Stimulated activated effector memory CD8-positive, alpha-beta T cell treated with anti-CD3 and anti-CD28 coated beads, Interleukin-12 subunit alpha, Interleukin-12 subunit beta, amount 100 ng/mL, for 72 hours (primary cell): ENCODE results near the gene MEG3.

Experiments used
- ATAC-seq: fragments of 150-1000 bp; cut with Tn5 transposase; 2 replicates; pipeline ENCODE4 v1.10.0; 2021
- DNase-seq, 2 donors: peaks; one replicate each; pipeline ENCODE4 v3.0.0; 2021 to 2022; ENCODE audit warnings: low spot score in 2 of 2
- H3K27ac Mint-ChIP-seq: one replicate; pipeline ENCODE4 v1.8.0; 2022; ENCODE audit warnings: mild to moderate bottlenecking, mixed read lengths
- H3K36me3 Mint-ChIP-seq: one replicate; pipeline ENCODE4 v1.8.0; 2022; ENCODE audit warnings: mild to moderate bottlenecking, mixed read lengths
- H3K4me1 Mint-ChIP-seq: one replicate; pipeline ENCODE4 v1.8.0; 2022; ENCODE audit warnings: mixed read lengths
- H3K4me3 Mint-ChIP-seq: one replicate; pipeline ENCODE4 v1.8.0; 2022; ENCODE audit warnings: mild to moderate bottlenecking, mixed read lengths
- H3K9me3 Mint-ChIP-seq: one replicate; pipeline ENCODE4 v1.8.0; 2022; ENCODE audit warnings: mixed read lengths

Gene MEG3

DNA sequence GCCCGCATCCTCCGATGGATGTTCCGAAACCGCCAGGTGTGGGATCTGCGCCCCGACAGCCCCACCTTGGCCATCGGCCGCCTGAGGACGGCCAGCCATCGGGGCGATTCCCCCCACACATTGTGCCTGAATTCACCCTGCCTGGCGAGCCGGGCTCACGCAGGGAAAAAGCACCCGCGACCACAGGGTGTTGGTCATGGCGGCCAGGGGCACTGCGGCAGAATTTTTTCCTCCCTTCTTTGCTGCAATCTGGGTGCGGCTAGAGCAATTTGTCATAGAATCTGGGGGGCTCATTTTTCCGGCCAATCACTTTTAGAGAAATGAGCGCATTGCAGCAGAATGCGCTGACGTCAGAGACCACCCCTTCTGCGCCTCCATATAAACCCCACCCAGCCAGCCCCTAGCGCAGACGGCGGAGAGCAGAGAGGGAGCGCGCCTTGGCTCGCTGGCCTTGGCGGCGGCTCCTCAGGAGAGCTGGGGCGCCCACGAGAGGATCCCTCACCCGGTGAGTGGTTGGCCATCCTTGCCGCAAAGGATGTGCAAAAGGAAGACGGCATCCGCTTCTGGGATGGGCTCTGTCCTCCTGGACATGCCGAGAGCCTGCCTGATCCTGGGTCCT is at the start of gene MEG3:
Gene MEG3 (plus strand): TSS at position 406 of the 619 bp plus-strand sequence.
- H3K4me1 Mint-ChIP-seq, result peaks cover 8% of the 10 kb centered on the region
- no peak within 1 kb of the TSS for H3K4me3 Mint-ChIP-seq
- H3K27ac Mint-ChIP-seq, result no peak within 1 kb of the TSS
- H3K36me3 Mint-ChIP-seq, result no peaks in the 10 kb centered on the region
- ATAC-seq (no peak), DNase-seq (no peak)
- peaks cover 3% of the 10 kb centered on the region for H3K9me3 Mint-ChIP-seq

DNA sequence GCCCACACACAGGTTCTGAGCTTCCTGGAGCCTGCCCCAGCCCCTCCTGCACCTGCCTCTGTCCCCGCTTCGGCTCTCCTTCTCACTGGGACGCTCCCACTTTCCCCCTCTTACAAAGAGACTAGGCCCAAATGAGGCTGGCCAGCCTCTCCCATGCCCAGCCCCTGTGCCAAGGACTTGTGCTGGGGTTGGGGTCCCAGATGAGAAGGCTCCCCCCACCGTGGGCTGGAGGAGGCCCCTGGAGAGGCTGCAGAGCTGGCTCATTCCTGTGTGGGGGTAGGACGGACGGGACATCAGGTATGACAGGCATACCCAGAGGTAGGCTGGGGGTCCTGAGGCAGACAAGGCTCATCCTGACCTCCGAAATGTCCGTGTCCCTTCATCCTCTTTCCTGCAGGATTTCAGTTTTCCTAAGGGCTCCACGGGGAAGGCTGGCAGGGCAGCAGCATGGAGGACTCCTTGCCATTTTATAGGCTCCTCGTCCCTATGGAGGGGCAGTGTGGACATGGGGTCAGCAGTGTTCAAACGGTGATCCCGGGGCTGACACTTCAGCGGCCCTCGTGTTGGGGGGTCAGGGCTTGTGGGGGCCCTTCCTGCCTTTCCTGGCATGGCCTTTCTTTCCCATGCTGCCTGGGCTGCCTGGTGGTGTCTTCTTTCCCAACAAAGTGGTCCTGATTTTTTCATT is 49.1 kb upstream of the MEG3 start:
- no peak for DNase-seq
- H3K36me3 Mint-ChIP-seq, result no peaks in the 10 kb centered on the region
- H3K4me3 Mint-ChIP-seq, result no peak overlapping the region
- H3K27ac Mint-ChIP-seq, result no peak overlapping the region
- no peak for ATAC-seq
- H3K4me1 Mint-ChIP-seq, result no peaks in the 10 kb centered on the region
- H3K9me3 Mint-ChIP-seq, result no peaks in the 10 kb centered on the region

DNA sequence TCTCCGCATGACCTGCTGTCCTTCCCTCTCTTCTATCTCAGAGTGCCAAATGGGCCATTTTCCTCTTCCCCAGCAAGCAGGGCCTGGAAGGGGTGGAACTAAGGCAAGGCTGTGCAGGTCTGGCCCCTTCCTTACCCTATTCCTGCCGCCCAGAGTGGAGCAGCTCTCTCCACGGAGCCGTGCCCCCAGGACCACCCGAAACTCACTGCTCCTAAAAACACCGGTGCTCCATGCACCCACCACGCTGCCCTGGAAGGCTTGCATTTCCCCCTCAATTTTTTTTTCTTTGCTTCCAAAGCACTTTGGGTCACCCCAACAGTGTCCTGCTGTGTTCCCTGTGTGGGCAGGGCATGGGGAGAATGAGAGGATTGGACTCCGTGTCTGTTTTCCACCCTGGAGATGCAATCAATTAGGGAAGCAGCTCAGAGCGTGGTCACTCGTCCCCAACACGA is 48.5 kb upstream of the MEG3 start:
- Mint-ChIP-seq H3K9me3 (no peaks in the 10 kb centered on the region), H3K27ac (no peak overlapping the region), H3K36me3 (no peaks in the 10 kb centered on the region), H3K4me3 (no peak overlapping the region), H3K4me1 (no peaks in the 10 kb centered on the region)
- ATAC-seq, result no peak
- DNase-seq, result no peak

DNA sequence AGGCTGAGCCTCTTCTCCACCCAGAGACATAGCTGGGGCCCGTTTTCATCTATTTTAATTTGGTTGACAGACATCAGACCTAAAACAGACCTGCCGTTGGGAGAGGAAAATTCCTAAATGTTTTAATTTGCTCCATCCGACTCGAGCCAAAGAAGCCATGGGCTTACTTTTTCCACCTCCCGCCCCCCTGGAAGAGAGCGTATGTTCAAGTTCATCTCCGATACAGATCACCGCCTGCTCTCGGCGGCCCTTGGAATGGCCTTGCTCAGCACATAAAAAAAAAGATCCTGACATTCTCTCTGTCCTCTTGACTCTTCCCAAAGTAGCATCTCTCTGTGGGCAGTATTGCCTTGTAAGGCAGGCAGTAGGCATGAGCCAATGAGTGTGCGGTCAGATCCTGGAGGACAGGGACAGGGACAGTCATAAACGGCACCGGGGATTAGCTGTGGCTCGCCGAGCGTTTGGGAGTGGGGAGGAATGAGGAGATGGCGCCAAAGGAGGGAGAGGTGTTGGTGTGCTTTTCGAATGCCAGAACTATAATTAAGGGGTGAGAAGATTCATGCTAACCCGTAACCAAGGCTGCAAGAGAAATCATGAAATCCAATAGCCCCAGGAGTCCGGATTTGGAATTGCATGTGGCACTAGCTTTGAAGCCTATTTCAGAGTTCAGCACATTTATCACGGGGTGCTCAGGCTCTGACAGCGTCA is 47.9 kb upstream of the MEG3 start:
- Mint-ChIP-seq H3K4me1 (no peaks in the 10 kb centered on the region), H3K9me3 (no peaks in the 10 kb centered on the region), H3K27ac (no peak overlapping the region), H3K4me3 (no peak overlapping the region), H3K36me3 (no peaks in the 10 kb centered on the region)
- no peak for DNase-seq
- no peak for ATAC-seq

DNA sequence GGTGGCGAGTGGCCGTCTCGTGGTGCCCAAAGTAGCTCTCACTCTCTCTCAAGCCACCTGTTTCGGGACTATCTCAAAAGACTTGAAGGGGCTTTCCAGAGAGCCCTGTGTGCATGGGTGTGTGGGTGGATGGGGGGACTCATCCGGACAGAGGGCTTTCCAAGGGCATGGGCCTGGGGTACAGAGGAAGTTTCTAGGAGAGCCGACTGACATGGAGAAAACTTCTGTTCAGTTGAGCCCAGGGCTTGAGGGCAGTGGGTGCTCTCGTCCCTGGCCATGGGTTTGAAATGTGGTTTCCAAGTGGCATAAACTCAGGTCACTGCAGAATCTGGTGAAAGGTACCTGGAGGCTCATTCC is 47.4 kb upstream of the MEG3 start:
- DNase-seq (no peak), ATAC-seq (no peak)
- H3K4me1 Mint-ChIP-seq, result no peaks in the 10 kb centered on the region
- no peak overlapping the region for H3K4me3 Mint-ChIP-seq
- H3K27ac Mint-ChIP-seq, result no peak overlapping the region
- H3K9me3 Mint-ChIP-seq, result no peaks in the 10 kb centered on the region
- no peaks in the 10 kb centered on the region for H3K36me3 Mint-ChIP-seq

DNA sequence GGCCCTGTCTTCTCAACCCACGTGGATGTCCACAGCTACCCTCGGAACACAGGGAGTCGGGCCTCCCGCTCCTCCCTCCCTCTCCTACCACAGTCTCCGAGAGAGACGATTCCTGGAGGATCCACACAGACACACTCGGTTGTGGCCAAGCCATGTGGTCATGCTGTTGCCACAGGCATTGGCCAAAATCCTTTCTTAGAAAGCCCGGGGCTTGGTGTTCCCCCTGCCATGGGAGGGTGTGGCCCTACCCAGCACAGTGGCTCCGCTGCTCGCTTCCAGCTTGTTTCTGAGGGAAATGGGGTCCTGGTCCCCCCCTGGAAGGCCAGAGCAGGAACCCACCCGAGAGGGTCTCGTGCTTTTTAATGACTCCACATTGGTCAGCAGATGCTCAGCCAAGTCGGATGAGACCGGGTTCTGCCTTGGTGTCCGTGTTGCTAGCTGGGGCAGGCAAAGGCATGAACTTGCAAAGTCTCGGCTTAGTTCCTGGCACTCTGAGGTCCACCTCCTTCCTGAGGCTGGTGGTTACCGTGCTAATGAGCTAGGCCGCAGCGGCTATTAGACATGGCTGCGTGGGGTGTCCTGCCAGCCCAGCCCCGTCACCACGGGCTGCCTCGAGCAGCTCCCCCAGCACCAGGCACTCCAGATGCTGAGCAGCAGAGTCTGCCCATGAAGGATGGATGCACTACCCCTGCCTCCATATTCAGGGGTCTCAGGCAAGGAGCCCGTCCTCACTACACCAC is 46.8 kb upstream of the MEG3 start:
- no peaks in the 10 kb centered on the region for H3K9me3 Mint-ChIP-seq
- H3K27ac Mint-ChIP-seq, result no peak overlapping the region
- no peak for ATAC-seq
- H3K4me3 Mint-ChIP-seq, result no peak overlapping the region
- no peaks in the 10 kb centered on the region for H3K36me3 Mint-ChIP-seq
- H3K4me1 Mint-ChIP-seq, result no peaks in the 10 kb centered on the region
- no peak for DNase-seq

DNA sequence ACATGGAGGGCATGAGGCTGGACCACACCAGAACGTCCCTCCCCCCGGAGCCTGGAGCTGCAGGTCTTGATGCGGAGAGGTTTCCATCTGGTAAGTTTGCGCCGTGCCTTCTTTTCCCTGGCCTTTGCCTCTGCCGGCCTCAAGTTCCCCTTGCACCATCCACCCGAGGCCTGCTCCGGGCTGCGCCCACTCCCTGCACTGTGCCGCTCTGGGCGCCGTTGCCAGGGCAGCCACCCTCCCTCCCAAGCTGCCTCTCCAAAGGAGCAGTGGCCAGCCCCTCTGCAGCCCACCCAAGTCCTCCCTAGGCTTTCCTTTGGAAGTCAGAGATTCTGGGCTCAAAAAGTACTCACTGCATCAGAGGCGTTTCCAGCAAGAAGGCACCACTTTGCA is 46.2 kb upstream of the MEG3 start:
- no peak for ATAC-seq
- no peak overlapping the region for H3K4me3 Mint-ChIP-seq
- no peak for DNase-seq
- H3K9me3 Mint-ChIP-seq, result no peaks in the 10 kb centered on the region
- H3K4me1 Mint-ChIP-seq, result no peaks in the 10 kb centered on the region
- H3K36me3 Mint-ChIP-seq, result no peaks in the 10 kb centered on the region
- H3K27ac Mint-ChIP-seq, result no peak overlapping the region

DNA sequence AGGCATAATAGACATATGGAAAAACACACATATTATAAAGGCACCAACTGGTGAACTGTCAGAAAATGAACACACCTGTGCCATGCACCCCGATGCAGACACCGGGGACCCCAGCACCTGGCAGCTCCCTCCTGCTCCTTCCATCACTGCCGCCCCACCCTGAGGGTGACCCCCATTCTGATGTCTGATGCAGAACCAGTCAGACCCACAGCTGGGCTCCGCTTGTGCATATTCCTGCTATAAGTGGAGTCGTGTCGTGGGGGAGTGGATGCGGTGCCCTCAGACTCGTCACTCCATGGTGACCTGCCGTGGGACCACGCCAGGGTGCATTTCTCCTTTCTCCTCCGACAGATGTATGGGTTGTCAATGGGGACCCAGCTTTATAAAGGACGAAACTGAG is 45.7 kb upstream of the MEG3 start:
- Mint-ChIP-seq H3K27ac (no peak overlapping the region), H3K9me3 (no peaks in the 10 kb centered on the region)
- DNase-seq, result no peak

DNA sequence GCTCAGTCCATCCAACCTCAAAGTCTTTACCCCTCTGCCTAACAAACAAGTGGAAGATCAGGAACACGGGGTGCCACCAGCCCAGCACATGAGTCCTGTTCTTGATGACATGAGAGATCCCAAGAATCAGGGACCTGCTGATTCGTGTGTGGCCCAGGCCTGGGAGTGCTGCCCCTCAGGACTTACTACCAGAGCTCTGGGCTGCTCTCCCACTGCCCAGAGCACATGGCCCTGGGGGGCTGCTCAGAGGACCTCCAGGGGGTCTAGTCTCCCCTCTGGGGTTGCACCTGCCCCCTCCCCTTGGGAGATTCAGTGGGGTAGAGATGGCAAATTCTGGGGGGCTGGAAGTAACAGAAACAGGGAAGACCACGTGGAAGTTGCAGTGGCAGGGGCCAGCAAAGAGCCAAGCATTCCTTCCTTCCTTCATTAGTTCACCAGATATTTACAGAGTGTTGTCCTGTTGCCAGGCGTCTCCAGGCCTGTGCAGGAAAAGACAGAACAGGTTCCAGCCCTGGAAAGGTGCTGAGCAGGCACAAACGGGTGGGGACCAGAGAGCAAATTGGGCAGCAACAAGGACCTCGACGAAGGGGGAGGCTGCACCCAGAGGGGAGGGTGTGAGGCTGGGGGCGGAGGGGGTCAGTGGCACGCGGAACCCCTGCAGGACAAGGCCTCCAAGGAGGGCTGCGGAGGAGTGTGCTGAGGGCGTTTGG is 45.1 kb upstream of the MEG3 start:
- H3K36me3 Mint-ChIP-seq, result no peaks in the 10 kb centered on the region
- ATAC-seq, result no peak
- no peak overlapping the region for H3K27ac Mint-ChIP-seq

More for the DNA sequence above, 45.7 kb upstream of the MEG3 start:
- Mint-ChIP-seq H3K4me3 (no peak overlapping the region), H3K4me1 (no peaks in the 10 kb centered on the region), H3K36me3 (no peaks in the 10 kb centered on the region)
- ATAC-seq, result no peak

DNA sequence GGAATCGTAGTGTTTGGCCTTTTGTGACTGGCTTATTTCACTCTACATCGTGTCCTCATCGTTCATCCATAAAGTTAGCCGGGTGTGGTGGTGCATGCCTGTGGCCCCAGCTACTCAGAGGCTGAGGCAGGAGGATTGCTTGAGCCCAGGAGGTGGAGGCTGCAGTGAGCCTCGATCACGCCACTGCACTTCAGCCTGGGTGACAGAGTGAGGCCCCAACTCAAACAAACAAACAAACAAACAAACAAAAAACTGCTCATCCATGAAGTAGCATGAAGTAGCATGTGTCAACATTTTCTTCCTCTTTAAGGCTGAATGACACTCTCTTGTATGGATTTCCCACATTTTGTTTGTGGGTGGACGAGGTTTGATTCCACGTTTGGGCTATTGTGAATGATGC is 44.0 kb upstream of the MEG3 start:
- Mint-ChIP-seq H3K4me3 (no peak overlapping the region), H3K4me1 (no peaks in the 10 kb centered on the region), H3K27ac (no peak overlapping the region), H3K9me3 (no peaks in the 10 kb centered on the region), H3K36me3 (no peaks in the 10 kb centered on the region)
- DNase-seq (no peak), ATAC-seq (no peak)

More for the DNA sequence above, 45.1 kb upstream of the MEG3 start:
- no peak overlapping the region for H3K4me3 Mint-ChIP-seq
- no peak for DNase-seq
- H3K9me3 Mint-ChIP-seq, result no peaks in the 10 kb centered on the region
- H3K4me1 Mint-ChIP-seq, result no peaks in the 10 kb centered on the region

DNA sequence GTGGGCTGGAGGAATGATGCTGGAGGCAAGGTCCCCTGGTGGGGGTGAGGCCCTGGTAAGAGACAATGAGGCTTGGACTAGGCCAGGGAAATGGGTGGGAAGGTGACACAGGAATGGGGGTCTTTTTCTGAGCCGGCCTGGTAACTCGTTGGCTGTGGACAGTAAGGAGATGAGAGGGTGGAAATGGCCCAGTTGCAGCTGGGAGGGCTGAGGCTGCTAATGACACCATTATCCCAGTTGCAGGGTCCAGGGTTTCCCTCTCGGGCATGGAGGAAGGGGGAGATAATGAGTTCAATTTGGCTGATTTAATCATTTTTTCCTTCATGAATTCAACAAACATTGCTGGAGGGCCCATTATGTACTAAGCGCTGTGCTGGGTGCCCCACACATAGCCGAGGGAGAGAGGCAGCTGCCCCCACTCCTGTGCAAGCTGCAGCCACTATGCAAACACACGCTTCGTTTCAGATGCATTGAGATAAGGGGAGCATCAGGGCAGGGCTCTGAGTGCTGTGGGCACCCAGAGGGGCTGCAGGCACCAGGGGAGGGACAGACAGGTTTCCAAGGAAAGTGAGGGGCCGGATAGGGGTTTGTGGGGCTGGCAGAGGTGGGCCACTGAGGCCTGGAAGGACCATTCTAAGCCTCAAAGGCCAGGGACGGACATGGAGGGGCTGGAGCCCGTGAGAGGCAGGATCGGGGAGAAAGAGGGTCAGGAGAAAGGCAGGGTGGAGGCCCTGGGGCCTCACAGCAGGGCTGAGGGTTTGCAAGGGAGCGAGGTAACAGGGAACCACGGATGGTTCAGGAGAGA is 43.2 kb upstream of the MEG3 start:
- Mint-ChIP-seq H3K4me3 (no peak overlapping the region), H3K36me3 (no peaks in the 10 kb centered on the region), H3K27ac (no peak overlapping the region), H3K4me1 (no peaks in the 10 kb centered on the region), H3K9me3 (no peaks in the 10 kb centered on the region)
- DNase-seq (no peak), ATAC-seq (no peak)

DNA sequence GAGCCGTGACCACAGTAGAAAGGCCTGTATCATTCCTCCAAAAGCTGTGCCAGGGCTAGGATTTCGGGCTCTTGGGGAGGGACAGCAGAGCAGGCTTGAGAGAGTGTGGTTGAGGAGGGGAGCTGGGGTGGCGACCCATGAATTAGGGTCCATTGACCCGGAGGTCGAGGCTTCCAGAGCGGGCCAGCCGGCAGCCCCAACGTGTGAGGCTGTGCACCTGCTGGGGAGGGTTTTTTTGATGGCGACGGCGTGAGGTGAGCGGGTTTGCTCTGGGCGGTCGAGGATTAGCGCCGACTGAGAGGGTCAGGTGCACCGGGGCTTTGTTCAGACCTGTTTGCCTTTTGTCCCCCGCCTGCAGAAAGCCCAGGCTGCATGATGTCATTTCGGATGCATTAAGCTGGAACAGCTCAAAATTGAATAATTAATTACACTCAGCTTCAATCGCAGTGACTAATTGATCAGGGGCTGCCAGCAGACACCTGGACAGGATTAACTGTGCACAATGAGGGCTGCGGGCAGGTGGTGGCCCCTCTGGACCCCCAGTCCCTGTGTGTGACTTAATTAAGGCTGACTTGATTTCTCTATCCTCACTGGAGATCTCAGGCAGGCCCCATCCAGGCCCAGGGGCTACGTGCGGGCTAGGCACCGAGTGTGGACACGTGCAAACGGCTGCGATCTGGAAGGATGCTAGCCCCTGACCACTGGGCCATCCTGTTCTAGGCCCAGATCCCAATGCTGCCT is 42.1 kb upstream of the MEG3 start:
- DNase-seq, result no peak
- H3K4me3 Mint-ChIP-seq, result no peak overlapping the region
- H3K4me1 Mint-ChIP-seq, result no peaks in the 10 kb centered on the region
- H3K9me3 Mint-ChIP-seq, result no peaks in the 10 kb centered on the region
- H3K36me3 Mint-ChIP-seq, result no peaks in the 10 kb centered on the region
- no peak for ATAC-seq
- H3K27ac Mint-ChIP-seq, result no peak overlapping the region

DNA sequence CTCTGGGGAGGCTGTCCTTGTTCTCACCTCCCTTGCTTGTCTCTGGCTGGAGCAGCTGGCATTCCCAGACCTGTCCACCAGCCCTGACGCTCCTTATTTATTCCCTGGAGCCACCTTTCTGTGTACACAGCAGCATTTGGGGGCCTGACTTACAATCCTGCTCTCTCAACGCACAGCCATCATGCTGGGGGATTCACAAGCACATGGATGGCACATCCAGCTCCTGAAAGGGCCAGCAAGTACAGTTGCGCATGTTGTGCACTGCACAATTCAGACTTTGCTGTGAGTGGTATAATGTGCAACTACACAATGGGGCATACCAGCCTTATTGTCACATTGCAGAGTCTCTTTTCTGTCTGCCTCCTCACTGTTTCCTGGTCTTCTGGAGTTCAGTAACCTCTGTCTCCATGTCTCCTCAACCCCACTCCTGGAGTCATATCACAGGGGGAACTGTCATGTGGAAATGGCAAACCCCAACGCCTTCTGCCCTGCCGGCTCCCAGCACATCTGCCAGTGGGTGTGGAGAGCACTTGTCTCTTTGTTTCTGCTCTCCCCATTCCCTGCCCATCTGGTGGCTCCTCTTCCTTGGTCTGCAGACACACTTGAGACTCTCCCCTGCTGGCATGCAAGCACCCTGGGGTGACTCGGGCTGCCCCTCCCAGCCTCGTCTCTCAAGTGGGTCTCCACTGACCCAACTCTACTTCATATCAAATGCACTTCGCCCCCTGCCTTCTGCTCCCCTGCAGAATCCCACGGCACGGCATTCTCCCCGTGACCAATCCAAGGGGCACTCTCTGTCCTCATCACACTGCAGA is 41.2 kb upstream of the MEG3 start:
- H3K9me3 Mint-ChIP-seq, result no peaks in the 10 kb centered on the region
- H3K4me1 Mint-ChIP-seq, result no peaks in the 10 kb centered on the region
- H3K36me3 Mint-ChIP-seq, result no peaks in the 10 kb centered on the region
- no peak for ATAC-seq
- no peak overlapping the region for H3K4me3 Mint-ChIP-seq
- H3K27ac Mint-ChIP-seq, result no peak overlapping the region
- no peak for DNase-seq
